Panc1 (cell line): Measurements from ENCODE around the gene SENP8.

Experiments
- TCF7L2 ChIP-seq: IDR thresholded peaks from 2 replicates; pipeline ENCODE4 v1.6.1; 2011; ENCODE audit warnings: mild to moderate bottlenecking, low read depth, low read length, inconsistent platforms
- TF ChIP-seq, protein P1 (sequence below): fragments of 450-650 bp; IDR thresholded peaks from 2 replicates; pipeline ENCODE4 v1.5.1; 2017; ENCODE audit warnings: mild to moderate bottlenecking
- TF ChIP-seq, protein P2 (sequence below), 2 experiments: IDR thresholded peaks; 2 replicates each; pipeline ENCODE4 v1.6.1; 2011 to 2012; ENCODE audit warnings: low read depth in 2 of 2, control low read depth in 1 of 2, low read length in 1 of 2, mild to moderate bottlenecking in 1 of 2, moderate library complexity in 1 of 2; ENCODE audit not compliant: insufficient read depth in 1 of 2

DNA sequence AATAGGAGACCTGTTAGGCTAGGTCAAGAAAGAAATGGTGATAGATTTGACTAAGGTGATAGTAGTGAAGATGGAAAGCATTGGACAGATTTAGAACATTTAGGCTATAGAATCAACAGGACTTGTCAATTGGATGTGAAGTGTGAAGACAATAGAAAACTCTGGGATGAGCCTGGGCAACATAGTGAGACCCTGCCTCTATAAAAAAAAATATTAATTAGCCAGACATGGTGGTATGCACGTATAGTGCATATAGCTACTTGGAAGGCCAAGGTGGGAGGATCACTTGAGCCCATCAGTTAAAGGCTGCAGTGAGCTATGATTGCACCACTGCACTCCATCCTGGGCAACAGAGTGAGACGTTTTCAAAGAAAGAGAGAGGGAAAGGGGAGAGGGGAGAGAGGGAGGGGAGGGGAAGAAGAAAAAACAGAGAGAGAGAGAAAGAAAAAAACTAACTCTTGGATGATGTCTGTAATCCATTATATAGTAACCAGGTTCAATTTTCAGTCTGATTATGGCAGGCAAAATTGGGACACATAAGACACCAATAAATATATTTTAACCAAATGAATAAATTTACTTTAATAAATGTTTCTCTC is 9.6 kb downstream of the SENP8 start:
- no peak for TF ChIP-seq TCF7L2
- TF ChIP-seq, protein P1, sequence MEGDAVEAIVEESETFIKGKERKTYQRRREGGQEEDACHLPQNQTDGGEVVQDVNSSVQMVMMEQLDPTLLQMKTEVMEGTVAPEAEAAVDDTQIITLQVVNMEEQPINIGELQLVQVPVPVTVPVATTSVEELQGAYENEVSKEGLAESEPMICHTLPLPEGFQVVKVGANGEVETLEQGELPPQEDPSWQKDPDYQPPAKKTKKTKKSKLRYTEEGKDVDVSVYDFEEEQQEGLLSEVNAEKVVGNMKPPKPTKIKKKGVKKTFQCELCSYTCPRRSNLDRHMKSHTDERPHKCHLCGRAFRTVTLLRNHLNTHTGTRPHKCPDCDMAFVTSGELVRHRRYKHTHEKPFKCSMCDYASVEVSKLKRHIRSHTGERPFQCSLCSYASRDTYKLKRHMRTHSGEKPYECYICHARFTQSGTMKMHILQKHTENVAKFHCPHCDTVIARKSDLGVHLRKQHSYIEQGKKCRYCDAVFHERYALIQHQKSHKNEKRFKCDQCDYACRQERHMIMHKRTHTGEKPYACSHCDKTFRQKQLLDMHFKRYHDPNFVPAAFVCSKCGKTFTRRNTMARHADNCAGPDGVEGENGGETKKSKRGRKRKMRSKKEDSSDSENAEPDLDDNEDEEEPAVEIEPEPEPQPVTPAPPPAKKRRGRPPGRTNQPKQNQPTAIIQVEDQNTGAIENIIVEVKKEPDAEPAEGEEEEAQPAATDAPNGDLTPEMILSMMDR, result no peak
- TF ChIP-seq, protein P2, sequence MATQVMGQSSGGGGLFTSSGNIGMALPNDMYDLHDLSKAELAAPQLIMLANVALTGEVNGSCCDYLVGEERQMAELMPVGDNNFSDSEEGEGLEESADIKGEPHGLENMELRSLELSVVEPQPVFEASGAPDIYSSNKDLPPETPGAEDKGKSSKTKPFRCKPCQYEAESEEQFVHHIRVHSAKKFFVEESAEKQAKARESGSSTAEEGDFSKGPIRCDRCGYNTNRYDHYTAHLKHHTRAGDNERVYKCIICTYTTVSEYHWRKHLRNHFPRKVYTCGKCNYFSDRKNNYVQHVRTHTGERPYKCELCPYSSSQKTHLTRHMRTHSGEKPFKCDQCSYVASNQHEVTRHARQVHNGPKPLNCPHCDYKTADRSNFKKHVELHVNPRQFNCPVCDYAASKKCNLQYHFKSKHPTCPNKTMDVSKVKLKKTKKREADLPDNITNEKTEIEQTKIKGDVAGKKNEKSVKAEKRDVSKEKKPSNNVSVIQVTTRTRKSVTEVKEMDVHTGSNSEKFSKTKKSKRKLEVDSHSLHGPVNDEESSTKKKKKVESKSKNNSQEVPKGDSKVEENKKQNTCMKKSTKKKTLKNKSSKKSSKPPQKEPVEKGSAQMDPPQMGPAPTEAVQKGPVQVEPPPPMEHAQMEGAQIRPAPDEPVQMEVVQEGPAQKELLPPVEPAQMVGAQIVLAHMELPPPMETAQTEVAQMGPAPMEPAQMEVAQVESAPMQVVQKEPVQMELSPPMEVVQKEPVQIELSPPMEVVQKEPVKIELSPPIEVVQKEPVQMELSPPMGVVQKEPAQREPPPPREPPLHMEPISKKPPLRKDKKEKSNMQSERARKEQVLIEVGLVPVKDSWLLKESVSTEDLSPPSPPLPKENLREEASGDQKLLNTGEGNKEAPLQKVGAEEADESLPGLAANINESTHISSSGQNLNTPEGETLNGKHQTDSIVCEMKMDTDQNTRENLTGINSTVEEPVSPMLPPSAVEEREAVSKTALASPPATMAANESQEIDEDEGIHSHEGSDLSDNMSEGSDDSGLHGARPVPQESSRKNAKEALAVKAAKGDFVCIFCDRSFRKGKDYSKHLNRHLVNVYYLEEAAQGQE (IDR thresholded peaks at IDR 0.05; ENCODE audit: insufficient read depth in 1 of 2, low read depth in 2 of 2, low read length in 1 of 2), result no peak
